Measurements from ENCODE around the gene SAMD11.
"Not testable (repeated sequence)": the region's sequence is repeated elsewhere in the genome, so short reads cannot be mapped to it uniquely, and the experiment has no call there.

The SAMD11 gene

DNA sequence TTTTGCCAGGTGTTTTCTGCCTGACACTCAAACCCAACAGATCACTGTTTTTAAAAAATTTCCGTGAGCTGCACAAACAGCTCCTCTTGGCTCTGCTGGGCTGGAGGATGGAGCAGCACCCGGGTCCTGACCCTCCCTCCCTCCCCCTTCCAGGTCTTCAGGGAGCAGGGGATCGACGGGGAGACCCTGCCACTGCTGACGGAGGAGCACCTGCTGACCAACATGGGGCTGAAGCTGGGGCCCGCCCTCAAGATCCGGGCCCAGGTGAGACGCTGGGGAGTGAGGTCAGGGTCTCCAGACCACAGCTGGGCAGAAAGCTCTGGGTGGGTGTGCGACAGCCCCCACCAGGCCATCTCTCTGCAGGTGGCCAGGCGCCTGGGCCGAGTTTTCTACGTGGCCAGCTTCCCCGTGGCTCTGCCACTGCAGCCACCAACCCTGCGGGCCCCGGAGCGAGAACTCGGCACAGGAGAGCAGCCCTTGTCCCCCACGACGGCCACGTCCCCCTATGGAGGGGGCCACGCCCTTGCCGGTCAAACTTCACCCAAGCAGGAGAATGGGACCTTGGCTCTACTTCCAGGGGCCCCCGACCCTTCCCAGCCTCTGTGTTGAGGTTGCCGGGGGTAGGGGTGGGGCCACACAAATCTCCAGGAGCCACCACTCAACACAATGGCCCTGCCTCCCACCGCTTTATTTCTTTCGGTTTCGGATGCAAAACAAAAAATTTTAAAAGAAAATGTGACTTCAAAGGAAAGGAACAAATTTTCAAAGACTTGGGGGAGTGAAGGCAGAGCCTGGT is 20.0 kb downstream of the SAMD11 start:
- DNase-seq (ENCODE audit: low read depth), result no peak

DNA sequence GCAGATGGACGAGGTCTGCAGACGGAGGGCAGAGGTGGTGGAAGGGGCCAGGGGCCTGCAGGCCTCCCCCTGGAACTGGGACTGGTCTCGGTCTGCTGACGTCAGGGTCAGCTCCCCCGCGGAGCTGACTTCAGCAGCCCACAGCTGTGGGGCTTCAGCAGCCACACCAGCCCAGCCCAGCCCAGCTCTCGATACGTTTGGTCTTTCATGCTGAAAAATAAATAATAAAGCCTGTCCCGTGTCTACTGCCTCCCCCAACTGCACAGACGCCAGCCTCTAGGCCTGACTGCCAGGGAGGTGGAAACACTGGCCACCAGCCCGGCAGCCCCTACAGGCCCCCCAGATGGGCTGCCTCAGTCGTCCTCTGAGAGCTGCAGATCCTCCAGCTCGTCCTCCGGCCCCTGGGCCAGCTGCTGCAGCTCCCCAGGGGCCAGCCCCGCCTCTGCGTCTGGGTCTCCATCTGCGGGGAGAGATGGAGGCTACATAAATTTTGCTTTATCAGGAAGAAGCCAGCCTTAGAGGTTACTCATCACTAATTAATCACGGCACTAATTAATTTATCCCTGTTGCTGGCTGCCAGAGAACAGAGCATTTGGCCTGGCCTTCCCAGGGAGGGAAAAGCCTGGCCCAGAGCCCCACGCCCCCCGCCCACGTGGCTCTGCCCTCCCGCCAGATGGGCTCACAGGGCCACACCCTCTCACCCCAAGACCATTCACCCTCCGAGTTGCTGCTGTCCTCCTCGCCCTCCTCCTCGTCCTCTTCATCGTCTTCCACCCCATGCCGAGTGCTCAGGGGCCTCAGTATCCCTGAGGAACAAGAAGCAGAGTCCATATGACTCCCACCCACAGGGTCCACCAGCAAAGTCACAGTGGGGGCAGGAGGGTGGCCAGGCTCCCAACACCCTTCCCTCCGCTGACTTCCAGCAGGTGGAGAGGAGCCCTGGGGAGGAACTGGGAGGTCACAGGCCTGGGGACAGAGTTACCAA is 20.9 kb downstream of the SAMD11 start:
- DNase-seq (ENCODE audit: low read depth), result no peak

DNA sequence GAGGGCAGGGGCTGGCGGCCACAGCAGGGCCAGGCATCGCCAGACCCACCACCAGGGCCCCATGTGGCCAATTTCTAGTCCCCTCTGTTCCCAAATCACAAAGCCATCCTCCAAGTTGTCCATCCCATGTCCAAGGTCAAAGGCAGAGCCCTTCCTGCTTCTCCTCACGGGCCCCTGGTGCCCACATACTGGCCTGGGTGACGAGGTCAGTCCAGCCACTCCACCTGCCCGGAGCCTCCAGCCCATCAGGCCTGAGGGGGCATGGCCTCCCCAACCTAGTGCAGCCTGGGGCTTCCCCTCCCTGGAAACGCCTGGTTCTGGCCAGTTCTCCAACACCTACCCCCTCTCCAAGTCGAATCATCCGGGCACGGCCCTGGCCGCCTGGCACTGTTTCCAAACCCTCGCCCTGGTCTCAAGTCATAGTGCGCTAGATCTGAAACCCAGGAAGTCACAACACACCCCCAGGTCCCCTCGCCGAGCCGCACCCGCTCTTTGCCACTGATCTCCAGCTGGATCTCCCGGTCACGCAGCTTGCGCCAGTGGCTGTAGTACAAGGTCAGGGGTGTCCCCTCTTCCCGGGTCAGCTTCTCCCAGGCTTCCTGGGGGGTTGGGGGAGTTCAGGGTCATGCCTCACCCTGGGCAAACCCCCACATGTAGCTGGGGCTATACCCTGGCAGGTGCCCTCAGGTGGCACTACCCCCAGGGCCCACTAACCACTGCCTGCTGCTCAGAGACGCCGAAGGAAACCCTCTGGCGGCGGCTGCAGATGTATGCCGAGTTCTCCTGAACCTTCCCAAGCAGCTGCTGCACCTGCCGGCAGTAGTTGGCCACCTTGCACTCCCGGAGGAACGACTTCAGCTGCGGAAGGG is 22.2 kb downstream of the SAMD11 start:
- DNase-seq (ENCODE audit: low read depth), result no peak

DNA sequence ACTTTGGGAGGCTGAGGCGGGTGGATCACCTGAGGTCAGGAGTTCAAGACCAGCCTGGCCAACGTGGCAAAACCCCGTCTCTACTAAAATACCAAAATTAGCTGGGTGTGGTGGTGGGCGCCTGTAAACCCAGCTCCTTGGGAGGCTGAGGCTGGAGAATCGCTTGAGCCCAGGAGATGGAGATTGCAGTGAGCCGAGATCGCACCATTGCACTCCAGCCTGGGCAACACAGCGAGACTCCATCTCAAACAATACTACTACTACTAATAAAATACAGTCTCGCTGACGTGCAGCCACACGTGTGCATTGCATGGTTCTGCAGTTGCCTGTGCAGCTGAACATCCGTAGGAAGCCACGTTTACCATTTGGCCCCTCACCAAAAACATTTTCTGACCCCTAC is 23.1 kb downstream of the SAMD11 start:
- DNase-seq (ENCODE audit: low read depth), result not testable (repeated sequence)

DNA sequence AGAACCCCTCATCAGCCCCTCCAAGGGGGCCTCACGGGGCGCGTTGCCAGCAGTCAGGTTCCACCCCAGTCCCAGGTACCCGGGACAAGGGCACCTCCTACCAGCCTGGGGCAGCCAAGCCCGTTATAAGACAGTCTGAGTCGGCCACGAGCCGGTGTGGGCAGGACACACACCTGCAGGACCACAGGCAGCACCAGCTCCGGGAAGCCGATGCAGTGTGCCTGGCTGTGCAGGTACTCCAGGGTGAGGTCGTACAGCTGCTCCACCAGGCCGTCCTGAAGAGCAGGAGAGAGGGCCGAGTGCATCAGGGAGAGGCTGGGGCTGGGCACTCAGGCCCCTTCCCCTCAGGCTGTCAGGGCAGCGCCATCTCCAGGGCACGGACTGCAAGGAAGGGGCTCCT is 24.2 kb downstream of the SAMD11 start:
- no peak for DNase-seq (ENCODE audit: low read depth)

DNA sequence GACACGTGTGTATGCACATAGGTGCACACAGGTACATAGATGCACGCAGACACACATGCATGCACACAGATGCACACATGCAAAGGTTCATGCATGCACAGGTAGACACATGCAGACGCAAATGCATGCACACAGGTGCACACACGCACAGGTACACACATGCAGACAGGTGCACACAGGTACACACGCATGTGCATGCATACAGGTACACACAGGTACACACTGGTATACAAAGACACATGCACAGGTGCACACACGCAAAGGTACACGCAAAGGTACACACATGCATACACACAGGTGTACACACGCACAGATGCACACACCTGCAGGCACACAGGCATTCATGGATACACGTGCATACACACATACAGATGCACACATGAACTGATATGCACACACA is 26.5 kb downstream of the SAMD11 start:
- DNase-seq (ENCODE audit: low read depth), result no peak

DNA sequence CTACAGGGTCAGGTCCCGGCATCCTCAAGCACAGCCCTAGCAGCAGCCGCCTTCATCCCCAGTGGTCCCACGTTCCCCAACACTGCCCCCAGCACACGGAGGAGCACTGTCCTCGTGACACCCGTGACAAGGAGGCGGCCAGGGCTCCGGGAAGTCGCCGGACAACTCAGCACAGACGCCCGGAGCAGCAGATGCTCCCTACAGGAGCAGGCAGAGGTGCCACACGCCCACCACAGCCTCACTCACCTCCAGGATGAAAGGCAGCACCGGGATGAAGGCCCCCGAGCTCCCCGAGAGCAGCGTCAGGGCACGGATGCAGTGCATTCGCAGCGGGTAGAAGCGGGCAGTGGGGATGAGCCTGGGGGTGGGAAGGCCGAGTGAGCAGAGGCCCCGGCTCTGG is 27.2 kb downstream of the SAMD11 start:
- DNase-seq (ENCODE audit: low read depth), result no peak

DNA sequence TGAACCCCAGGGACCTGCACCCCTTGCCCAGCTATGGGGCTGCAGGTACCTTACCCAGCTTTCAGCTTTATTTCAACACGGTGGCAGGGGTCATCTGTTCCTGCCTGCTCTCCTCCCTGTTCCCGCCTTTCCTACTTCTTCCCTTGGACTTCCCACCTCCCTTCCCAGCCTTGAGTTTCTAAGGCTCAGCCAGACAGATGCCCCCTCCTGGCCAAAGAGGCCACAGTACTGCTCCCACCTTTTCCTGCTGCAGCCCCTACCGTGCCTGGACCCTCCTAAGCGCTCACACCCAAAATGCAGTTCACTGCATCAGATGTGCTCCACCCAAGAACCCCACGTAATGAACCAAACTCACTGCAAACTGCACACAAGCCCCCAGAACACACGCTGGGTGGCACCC is 27.6 kb downstream of the SAMD11 start:
- DNase-seq (ENCODE audit: low read depth), result no peak

DNA sequence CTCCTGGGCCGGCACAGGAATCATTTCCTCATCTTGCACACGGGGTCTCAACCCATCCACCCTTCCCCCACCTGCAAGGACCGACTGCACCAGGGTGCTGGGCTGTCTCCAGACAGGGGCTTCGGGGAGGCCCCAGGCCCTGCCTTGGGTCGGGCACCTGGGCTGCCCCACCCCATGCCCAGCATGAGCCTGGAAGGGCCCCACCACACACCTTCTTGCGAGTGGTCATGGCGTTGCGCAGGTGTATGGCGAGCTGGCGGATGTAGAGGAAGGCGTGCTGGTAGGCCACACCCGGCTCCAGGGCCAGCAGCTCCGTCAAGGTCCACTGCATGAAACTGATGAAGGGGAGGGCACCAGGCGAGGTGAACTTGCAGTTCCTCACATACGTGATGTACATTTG is 28.5 kb downstream of the SAMD11 start:
- DNase-seq (ENCODE audit: low read depth), result no peak

DNA sequence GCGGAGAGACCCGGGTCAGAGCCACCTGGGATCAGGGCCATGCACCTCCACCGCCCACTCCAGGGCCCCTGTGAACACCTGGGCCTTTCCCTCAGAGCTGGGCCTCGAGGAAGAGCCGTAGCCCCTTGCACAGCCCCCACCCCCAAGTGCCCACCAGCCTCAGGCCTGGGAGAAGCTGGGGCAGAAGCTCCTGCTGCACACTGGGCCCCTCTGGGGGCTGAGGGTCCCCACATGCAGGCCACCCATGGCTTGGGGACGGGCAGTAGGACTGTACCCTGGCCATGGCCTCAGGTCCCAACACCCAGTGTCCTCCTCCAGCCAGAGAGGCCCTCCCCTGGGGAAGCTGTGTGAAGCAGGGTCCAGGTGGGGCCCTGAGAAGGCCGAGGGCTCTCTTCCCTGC is 28.9 kb downstream of the SAMD11 start:
- no peak for DNase-seq (ENCODE audit: low read depth)

DNA sequence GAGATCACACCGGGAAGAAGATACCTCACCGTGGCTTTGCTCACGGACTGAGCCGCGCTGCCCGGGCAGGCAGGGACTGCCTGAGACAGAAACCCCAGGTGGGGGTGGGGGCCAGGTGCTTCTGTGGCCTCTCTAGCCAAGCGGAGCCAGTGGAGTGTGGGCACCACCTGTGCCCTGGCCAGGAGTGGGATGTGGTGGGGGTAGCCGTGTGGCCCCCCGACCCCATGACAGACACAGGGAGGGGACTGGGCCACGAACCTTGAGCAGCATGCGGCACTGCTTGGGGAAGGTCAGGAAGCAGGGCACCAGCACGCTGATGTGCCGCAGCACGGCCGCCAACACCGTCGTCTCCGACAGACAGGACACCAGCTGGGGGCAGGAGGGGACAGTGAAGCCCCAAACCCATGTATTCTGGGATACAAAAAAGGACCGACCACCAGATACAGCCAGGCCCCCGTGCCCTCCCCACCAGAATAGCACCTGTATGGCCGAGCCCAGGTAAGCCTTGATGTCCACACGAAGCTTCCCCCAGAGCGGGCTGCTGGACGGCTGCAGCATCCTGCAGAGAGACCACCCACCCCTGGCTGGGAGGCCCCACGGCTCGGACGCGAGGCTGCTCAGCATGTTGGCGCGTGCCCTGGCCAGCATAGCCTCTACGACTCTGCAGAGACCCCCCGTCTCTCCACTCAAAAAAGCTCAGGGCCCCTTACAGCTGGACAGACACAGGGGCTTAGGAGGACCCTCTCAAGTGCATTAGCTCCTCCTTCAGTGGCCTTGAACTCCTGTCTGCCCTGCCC is 30.0 kb downstream of the SAMD11 start:
- no peak for DNase-seq (ENCODE audit: low read depth)

DNA sequence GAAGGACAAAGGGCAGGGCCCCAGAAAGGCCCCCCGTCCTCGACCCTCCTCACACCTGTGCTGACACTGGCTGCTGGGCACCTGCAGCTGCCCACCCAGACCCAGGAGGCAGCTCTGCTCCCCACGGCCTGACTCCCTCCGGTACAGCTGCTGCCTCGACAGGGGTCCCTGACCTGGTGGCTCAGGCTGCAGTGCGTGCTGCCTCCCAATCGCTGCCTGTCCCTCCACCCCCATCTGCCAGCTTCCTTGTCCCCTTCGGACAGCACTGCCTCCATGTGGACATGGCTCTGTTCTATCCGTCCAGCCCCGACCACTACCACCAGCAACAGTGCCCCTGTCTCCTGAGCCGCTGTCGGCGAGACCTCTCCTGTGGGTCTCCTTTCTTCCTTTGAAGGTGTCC is 31.2 kb downstream of the SAMD11 start:
- DNase-seq (ENCODE audit: low read depth), result no peak

DNA sequence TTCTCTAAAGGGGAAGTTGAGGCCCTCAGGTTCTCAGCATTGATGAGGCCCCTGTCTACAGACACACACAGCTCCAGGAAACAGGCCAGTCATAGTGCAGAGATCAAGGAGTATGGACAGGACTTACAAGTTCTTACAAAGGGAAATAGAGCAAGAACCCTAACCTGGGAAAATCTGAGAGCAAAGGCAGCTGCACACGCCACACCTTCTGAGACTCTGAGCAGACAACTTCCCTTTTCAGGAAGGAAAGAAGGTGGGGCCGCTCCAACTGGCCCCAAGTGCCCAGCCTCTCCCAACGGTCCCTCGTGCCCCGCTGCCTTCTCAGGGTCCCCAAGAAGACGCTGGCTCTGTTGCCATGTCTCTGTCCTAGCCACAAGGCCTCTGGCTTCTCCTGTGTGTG is 31.8 kb downstream of the SAMD11 start:
- no peak for DNase-seq (ENCODE audit: low read depth)

DNA sequence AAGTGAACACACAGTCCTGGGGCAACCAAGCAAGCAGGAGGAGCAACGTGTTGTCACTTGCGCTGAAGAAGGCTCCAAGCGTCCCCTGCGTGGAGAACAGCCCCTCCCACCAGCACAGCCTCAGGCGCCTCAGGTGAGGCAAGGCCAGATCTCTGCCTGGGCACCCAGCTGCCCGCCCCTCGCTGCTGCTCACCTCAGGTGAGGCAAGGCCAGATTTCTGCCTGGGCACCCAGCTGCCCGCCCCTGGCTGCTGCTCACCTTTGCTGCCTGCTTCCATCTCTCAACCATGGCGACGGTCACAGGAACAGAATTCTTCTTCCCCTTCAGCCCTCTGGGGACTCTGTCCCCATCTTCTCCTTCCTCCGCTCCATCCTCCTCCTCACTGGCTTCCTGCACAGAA is 32.9 kb downstream of the SAMD11 start:
- DNase-seq (ENCODE audit: low read depth), result no peak

DNA sequence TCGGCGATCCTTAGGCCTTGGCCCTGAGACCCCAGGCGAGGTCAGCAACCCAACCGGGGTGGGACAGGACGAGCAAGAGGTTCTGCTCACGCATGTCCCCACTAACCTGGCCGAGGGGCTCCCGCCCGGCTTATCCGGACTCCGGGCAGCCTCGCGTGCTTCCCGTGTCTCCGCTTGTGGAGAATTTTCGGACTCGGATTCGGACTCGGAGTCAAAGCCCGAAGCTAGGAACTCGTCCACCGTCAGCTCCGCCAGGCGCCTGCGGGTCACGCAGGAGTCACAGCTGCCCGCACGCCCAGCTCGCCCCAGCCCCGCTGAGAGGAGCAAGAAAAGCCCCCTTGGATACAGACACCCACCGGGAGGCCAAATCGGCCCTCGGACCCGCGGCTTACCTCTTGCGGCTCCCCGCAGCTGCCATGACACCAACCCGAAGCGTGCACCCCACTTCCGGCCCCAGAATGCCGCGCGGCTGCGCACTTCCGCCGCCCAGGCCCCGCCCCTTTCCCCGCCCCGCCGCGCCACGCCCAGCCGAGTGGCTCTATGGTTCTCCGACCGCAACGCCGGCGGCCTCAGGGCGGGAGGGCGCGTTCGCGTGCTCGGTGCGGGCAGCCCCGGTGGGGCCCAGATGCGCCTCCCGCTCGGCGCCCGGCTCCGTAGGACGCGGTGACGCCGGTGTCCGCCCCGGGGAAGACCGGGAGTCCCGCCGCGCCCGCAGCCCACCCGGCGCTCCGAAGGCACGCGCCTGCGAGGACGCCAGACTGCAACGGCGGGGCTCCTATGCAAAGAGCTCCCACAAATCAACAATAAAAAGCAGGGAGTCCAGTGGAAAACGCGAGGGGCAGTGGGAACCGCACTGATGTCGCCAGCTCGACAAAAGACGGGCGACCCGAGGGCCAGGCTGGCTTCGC is 35.4 kb downstream of the SAMD11 start, which contains the start of gene NOC2L:
Gene NOC2L, minus strand, starts transcription at position 434 of the 908 bp plus-strand sequence. Its CDS starts 16 bp downstream, at position 418.
- DNase-seq (ENCODE audit: low read depth), result peak; percentile 99

DNA sequence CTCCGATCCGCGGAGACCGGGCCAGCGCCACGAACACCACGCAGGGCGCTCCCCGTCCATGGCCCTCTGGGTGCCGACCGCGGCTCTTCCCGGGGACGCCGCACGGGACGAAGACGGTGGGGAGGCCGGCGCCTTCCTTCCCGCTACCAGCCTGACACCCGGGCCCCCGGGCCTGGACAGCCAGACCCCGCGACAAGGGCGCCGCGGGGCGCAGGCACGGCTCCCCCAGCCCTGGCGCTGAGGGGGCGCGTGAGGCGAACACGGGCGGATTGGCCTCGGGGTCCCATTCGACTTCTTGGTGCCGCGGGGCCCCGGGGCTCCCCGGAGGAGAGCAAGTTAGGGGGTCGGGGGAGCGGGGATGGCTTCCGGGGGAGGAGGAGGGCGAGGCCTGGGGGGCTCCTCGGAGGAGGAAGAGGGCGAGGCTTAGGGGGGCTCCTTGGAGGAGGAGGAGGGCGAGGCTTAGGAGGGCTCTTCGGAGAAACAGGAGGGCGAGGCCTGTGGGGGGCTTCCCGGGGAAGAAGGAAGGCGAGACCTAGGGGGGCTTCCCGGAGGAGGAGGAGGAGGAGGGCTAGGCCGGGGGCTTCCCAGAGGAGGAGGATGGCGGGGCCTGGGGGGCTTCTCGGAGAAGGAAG is 36.1 kb downstream of the SAMD11 start:
- DNase-seq (ENCODE audit: low read depth), result no peak

DNA sequence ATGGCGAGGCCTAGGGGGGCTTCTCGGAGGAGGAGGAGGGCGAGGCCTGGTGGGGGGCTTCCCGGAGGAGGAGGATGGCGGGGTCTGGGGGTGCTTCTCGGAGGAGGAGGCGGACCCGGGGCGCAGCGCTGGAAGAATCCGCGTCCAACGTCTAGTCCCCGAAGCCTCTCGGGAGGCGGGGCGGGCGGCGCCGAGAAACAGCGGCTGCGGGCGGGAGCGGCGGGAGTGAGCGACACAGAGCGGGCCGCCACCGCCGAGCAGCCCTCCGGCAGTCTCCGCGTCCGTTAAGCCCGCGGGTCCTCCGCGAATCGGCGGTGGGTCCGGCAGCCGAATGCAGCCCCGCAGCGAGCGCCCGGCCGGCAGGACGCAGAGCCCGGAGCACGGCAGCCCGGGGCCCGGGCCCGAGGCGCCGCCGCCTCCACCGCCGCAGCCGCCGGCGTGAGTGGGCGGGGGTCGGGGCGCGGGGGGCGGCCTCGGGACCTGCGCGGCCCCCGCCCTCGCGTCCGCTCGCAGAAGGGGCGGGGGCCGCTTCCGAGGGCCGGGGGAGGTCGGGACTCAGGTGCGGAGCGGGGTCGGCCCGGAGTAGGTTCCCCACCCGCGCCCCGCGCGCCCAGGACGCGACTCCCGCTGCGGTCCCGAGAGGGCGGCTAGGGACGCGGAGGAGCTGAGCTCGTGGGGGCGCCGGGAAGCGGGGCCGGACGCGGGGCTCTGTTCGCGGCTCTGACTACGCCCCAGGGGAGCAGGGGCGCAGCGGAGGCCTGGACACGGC is 36.8 kb downstream of the SAMD11 start, which contains the start of gene KLHL17:
Gene KLHL17, plus strand, starts transcription at position 222 of the 769 bp plus-strand sequence. Its CDS starts 110 bp downstream, at position 332.
- peak; percentile 72 for DNase-seq (ENCODE audit: low read depth)

DNA sequence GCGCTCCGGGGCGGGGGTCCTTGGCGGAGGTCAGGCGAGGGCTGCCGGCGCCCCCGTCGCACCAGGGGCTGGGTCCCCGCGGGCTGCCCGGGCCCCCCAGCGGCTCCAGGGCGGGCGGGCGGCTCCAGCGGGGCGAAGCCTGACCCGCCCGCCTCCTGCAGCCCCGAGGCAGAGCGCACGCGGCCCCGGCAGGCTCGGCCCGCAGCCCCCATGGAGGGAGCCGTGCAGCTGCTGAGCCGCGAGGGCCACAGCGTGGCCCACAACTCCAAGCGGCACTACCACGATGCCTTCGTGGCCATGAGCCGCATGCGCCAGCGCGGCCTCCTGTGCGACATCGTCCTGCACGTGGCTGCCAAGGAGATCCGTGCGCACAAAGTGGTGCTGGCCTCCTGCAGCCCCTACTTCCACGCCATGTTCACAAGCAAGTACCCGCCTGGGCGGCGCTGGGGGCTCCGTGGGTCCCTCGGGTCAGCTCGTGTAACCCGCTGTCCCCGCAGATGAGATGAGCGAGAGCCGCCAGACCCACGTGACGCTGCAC is 37.5 kb downstream of the SAMD11 start:
- DNase-seq (ENCODE audit: low read depth), result no peak
